ENCODE results near the gene LMTK3. TPM values are rescaled to one million over a fixed set of nuclear protein-coding genes. Genes with fewer than 3 reads are reported as not detected.

The LMTK3 gene
- total RNA-seq, 2 donors from 2014 or later: 1.3 to 1.6 TPM

DNA sequence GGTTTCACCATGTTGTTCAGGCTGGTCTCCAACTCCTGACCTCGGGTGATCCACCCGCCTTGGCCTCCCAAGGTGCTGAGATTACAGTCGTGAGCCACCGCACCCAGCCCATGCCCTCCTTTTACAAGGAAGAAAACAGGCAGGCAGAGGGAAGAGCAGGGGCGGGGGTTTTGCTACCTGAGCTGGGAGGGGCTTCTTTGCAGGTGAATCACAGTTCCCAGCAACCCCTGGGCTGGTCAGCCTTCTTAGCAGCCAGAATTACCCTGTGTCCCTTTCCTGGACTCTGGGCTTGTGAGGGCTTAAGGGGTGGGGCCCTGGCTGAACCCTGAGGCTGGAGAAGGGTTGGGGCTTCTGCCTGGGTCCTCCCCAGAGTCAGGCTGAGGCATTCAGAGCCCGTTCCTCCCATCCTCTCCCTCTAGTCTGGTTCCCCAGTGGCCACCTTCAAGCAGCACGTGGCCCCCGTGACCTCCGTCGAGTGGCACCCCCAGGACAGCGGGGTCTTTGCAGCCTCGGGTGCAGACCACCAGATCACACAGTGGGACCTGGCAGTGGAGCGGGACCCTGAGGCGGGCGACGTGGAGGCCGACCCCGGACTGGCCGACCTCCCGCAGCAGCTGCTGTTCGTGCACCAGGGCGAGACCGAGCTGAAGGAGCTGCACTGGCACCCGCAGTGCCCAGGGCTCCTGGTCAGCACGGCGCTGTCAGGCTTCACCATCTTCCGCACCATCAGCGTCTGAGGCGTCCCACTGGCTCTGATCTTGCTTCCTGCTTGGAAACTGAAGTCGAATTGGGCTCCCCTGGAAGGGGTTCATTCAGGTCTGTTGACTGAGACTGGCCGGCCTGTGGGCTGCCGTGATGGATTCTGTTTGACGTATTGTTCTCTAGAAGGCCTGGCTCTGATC lies 59.1 kb downstream of the LMTK3 start:
- H3K36me3 ChIP-seq: peaks cover 64% of the 10 kb centered on the region
- H3K4me3 ChIP-seq: no peak overlapping the region
- no peaks in the 10 kb centered on the region for H3K27me3 ChIP-seq
- H3K4me1 ChIP-seq: no peaks in the 10 kb centered on the region
- H3K9me3 ChIP-seq: no peaks in the 10 kb centered on the region
- TF ChIP-seq, protein P1, sequence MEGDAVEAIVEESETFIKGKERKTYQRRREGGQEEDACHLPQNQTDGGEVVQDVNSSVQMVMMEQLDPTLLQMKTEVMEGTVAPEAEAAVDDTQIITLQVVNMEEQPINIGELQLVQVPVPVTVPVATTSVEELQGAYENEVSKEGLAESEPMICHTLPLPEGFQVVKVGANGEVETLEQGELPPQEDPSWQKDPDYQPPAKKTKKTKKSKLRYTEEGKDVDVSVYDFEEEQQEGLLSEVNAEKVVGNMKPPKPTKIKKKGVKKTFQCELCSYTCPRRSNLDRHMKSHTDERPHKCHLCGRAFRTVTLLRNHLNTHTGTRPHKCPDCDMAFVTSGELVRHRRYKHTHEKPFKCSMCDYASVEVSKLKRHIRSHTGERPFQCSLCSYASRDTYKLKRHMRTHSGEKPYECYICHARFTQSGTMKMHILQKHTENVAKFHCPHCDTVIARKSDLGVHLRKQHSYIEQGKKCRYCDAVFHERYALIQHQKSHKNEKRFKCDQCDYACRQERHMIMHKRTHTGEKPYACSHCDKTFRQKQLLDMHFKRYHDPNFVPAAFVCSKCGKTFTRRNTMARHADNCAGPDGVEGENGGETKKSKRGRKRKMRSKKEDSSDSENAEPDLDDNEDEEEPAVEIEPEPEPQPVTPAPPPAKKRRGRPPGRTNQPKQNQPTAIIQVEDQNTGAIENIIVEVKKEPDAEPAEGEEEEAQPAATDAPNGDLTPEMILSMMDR (IDR thresholded peaks at IDR 0.05): no peak
- H3K27ac ChIP-seq: no peak overlapping the region
- DNase-seq (ENCODE audit: low spot score): no peak

DNA sequence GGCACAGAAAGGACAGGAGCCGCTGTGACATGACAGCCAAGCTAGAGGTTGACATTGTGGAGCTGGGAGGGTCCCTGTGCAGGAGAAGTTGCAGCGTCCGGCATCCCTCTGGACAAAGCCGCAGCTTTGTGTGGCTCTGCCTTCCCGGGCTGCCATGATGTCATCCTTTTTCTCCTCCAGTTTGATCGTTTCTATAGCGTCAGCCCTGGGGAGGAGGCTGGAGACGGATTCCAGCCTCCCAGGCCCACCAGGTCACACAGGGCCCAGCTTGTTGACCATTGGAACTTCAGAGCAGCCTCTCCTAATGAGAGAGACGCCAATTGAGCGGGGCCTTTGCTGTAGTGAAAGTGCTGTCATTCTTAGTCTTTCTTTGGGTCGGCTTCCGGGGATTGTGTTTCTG lies 60.0 kb downstream of the LMTK3 start:
- no peak overlapping the region for H3K4me3 ChIP-seq
- no peaks in the 10 kb centered on the region for H3K9me3 ChIP-seq
- peaks cover 0 to 2% of the 10 kb centered on the region in 2 donors for H3K4me1 ChIP-seq
- no peaks in the 10 kb centered on the region for H3K27me3 ChIP-seq
- peaks cover 69% of the 10 kb centered on the region for H3K36me3 ChIP-seq
- DNase-seq (ENCODE audit: low spot score): no peak
- TF ChIP-seq, protein P1 (IDR thresholded peaks at IDR 0.05): no peak
- H3K27ac ChIP-seq: no peak overlapping the region

DNA sequence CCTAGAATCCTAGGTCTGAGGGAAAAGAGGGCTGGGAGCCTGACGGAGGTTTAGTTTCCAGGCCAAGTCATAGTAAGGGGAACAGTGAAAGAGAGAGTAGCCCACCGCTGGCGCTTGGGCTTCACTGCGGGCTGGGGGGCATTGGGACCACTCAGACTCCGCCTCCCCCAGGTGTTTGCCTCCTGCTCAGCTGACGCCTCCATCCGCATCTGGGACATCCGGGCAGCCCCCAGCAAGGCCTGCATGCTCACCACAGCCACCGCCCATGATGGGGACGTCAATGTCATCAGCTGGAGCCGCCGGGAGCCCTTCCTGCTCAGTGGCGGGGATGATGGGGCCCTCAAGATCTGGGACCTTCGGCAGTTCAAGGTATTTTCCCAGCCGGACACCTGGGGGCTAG lies 60.8 kb downstream of the LMTK3 start:
- H3K27me3 ChIP-seq: no peaks in the 10 kb centered on the region
- H3K36me3 ChIP-seq: peaks cover 69% of the 10 kb centered on the region
- DNase-seq (ENCODE audit: low spot score): no peak
- H3K4me1 ChIP-seq: peaks cover 0 to 8% of the 10 kb centered on the region in 2 donors
- H3K4me3 ChIP-seq: no peak overlapping the region
- no peak overlapping the region for H3K27ac ChIP-seq
- TF ChIP-seq, protein P1 (IDR thresholded peaks at IDR 0.05): no peak
- H3K9me3 ChIP-seq: no peaks in the 10 kb centered on the region

DNA sequence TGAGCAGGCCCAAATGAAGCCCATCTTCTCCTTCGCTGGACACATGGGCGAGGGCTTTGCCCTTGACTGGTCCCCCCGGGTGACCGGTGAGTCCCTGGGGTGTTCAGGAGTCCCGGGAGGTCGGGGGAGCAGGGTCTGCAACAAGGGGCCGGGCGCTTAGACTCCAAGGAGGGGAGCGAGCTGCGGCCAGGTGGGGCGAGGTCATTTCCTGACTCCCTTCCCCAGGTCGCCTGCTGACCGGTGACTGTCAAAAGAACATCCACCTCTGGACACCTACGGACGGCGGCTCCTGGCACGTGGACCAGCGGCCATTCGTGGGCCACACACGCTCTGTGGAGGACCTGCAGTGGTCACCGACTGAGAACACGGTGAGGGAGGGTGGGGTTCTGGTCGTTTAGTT lies 61.2 kb downstream of the LMTK3 start:
- H3K4me1 ChIP-seq: peaks cover 0 to 8% of the 10 kb centered on the region in 2 donors
- H3K9me3 ChIP-seq: no peaks in the 10 kb centered on the region
- no peaks in the 10 kb centered on the region for H3K27me3 ChIP-seq
- no peak overlapping the region for H3K27ac ChIP-seq
- peaks cover 69% of the 10 kb centered on the region for H3K36me3 ChIP-seq
- no peak overlapping the region for H3K4me3 ChIP-seq
- DNase-seq (ENCODE audit: low spot score): no peak
- TF ChIP-seq, protein P1 (IDR thresholded peaks at IDR 0.05): no peak

DNA sequence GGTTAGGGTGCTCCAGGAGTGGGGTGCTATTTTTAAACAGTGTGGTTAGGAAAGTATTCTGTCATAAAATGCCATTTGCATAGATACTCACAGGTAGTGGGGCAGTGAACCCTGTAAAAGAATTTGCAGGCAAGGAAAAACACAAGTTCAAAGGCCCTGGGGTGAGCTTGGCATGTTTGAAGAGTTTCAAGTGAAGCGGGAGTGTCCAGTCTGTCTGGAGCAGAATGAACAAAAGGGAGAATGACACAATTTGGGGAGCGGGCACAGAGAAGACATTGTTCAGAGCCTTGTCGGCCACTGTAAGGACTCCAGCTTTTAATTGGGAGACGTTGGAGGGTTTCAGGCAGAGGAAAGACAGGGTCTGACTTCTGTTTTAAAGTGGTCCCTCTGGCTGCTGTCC lies 63.1 kb downstream of the LMTK3 start:
- Histone ChIP-seq H3K9me3 (no peaks in the 10 kb centered on the region), H3K4me3 (no peak overlapping the region), H3K4me1 (peaks cover 0 to 26% of the 10 kb centered on the region in 2 donors), H3K27me3 (peaks cover 0 to 4% of the 10 kb centered on the region in 2 donors), H3K36me3 (peaks cover 58% of the 10 kb centered on the region), H3K27ac (no peak overlapping the region)
- TF ChIP-seq, protein P1 (IDR thresholded peaks at IDR 0.05): no peak
- no peak for DNase-seq (ENCODE audit: low spot score)
